ENCODE results near the gene RAMP3.

DNA sequence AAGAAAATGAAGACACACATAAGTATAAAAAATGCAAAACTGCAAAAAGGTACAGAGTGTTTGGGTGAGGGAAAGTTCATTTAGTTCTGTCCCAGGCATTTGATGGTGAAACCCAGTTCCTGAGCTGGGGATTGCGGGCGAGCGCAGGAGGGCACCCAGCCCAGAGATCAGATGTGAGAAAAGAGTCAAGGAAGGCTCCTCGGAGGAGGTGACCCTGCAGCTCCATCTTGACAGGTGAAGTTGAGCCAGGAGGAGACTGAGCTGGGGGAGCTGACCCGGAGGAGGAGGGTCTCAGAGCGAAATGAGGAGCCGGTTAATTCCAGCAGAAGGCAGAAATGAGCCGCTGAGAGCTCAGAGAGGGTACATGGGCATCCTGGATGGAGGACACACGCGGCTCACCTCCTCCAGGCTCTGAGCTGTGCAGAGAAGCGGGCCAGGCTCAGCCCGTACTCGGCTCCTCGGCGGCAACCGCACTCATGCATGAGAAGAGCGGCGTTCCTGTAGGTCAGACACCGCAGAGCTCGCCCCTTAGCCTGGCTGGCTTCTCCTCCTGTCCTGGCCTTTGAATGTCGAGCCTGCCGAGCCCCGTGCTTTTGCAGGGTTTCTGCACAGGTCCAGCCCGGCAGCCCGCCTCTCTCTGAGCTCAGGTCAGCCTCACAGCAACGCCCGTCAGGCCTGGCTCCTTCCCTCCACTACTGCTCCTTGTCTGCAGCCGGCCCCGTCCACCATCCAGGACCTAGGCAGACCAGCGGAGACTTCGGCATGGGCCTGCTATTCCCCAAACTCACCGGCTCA is 9.5 kb upstream of the RAMP3 start:
- TF ChIP-seq CTCF (IDR thresholded peaks at IDR 0.05): no peak
- no peak for TF ChIP-seq POLR2A (IDR thresholded peaks at IDR 0.05)

Data from vagina (tissue), 2 donors.